CD4-positive, alpha-beta T cell treated with Interleukin-17A for 4 hours (primary cell): Measurements from ENCODE around the gene ADPRH.
"Not testable (repeated sequence)": the region's sequence is repeated elsewhere in the genome, so short reads cannot be mapped to it uniquely, and the experiment has no call there.

Source experiments
- DNase-seq: peaks from one replicate; pipeline ENCODE4 v3.0.0-alpha.2; 2020; ENCODE audit warnings: mixed read lengths

The ADPRH gene

DNA sequence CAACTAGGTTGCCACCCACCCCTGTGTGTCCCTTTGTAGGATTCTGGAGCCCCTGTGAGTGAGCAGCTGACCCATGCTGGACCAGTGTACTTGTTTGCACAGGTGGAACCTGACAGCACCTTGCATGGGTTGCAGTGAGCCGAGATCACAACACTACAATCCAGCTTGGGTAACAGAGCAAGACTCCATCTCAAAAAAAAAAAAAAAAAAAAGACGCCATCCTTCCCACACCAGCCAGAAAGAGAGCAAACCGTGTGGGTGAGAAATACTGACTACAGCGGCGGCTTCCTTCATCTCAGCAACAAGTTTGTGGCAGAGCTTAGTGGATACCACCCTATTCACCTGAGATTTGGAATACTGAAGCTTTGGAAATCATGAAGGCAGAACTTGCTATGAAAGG is 19.1 kb upstream of the ADPRH start:
- DNase-seq: no peak

DNA sequence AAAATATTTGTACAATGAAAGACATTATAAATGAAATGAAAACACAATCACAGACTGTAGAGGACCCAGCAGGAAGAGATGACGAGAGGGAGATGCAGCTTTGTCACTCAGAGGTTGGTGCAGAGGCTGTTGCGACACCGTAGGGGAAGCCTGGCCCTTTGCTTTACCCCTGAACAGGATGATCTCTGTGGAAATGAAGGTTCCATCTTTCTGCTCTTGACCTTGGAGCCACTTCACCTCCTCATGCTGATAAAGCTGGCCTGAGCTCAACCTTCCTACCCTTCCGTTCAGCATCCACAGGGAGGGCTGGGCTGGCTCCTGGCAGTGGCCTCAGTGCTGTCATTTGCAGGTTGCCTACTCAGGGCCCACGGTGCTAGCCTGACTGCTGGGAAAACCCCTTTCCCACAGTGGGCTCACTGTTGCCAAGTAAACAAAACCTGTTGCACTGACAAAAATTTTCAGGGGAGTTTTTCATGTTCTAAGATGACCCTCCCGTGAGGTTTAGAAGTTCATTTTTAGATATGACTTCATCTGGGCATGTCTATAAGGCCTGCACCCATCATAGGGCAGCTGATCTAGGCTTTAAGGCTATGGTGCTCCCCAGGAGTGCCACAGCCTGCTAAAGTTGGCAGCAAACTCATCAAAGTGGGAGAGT is 16.9 kb upstream of the ADPRH start:
- DNase-seq: peak; percentile 17

DNA sequence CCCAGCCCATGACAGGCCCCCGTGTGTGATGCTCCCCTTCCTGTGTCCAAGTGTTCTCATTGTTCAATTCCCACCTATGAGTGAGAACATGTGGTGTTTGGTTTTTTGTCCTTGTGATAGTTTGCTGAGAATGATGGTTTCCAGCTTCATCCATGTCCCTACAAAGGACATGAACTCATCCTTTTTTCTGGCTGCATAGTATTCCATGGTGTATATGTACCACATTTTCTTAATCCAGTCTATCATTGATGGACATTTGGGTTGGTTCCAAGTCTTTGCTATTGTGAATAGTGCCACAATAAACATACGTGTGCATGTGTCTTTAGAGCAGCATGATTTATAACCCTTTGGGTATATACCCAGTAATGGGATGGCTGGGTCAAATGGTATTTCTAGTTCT is 16.0 kb upstream of the ADPRH start:
- not testable (repeated sequence) for DNase-seq

DNA sequence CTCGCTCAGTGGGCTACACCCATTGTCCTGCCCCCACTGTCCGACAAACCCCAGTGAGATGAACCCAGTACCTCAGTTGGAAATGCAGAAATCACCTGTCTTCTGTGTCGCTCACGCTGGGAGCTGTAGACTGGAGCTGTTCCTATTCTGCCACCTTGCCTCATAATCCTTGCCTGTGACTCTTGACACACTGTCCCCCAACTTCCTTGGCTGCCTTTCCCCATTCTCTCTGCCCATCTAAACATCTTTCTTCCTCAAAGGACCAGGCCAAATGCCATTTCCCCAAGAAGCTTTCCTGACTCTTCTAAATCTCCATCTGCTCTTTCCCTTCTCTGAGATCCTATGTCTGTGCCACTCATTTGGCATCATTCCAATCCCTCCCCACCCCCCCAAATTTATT is 10.1 kb upstream of the ADPRH start:
- DNase-seq: no peak

DNA sequence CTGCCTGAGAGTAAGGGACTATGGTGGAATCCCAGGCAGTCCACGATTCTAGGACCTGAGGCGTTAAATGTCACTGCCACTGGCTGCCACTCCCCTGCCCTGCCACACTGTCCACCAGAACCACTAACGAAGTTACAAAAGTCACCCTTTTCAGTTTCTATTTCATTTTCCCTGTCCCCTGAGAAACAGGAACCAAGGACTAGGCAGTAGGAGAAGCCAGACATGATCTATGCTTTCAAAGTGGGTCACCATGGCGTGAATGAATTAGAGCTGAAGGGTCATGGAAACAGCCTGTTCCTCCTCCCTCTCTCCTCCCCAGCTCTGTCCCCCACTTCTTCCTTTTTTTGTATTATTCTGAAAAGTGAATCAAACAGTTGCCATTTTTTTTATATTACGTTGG is 9.1 kb upstream of the ADPRH start:
- no peak for DNase-seq

DNA sequence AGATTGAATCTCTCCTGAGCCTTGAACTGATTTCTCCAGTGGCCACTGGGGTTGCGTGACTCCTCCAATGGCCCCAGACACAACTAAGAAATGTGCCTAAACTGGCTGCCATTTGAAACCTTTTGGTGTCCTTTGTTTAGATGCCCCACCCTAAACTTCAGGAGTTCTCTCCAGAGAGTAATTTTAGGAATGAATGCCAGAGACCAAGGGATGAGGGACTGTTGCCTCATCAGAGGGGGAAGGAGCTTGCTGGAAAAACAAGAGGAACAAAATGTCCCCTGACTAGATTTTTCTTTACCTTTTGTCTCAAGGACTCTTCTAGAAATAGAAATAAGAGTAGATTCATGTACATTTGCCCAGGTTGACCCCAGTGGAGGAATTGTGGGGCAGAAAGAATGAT is 8.1 kb upstream of the ADPRH start:
- no peak for DNase-seq

DNA sequence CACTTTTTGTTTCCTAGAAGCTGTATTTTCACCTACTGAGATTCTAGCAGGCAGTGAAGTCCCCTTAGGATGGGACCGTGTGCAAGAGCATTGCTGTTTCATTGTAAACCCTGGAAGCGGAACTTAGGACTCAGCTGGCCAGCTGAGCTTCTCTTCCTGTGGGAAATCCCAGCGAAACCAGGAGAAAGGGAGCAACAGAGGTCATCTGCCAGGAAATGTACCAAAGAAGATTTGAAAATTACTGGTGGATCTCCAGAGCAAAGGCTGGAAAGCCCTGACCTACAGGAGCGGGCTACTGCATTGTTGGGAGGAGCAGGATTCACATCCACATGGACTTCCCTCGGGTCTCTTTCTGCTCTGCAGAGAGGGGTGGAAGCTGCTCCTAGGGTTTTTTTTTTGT is 7.6 kb upstream of the ADPRH start:
- DNase-seq: no peak

DNA sequence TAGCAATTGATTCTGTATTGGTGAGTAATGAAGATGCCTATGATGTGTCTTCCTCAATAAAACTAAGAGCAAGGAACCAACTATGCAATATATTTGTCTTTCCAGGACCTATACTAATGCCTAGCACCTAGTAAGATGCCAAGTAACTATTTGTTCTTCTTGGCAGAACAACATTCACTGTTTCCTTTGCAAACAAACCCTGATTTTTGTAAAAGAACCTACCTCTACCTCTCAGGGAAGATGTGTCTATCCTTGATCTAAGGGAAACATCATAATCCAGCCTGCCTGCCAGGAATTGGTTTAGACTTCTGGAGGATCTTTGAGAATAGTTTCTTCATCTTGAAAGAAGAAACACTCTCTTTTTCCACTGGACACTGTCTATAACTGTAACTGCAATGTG is 3.8 kb upstream of the ADPRH start:
- DNase-seq: no peak

DNA sequence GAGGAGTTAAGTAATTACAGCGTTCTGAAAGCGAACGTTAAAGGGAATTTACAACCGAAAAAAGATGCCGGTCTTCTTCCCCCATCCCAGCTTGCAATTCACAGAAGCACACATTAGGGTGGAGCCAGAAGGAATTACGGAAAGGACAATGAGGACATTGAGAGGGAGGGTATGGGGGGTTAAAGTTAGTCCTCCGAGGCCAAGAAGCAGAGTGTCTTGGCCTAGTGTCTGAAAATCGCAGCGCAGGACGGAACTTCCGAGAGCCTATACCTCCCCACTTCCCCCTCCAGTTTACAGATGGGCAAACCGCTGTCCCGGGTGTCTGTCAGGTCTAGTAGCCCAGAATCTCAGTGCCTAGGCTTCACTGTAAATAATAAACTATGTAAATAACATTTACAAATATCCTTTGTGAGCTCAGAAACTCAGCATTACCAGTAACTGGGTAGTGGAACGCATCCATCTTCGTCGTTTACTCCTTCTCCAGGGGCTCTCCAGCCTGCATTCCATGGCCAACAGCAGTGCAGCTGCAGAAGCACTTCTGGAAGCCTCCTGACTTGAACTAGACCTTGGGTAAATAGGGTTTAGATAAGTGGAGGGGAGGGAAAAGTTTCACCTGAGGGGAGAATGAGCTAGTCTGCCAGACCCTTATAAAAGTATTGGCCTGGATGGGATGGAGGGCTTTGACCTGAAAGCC is 922 bp downstream of the ADPRH start:
- peak; percentile 22 for DNase-seq

DNA sequence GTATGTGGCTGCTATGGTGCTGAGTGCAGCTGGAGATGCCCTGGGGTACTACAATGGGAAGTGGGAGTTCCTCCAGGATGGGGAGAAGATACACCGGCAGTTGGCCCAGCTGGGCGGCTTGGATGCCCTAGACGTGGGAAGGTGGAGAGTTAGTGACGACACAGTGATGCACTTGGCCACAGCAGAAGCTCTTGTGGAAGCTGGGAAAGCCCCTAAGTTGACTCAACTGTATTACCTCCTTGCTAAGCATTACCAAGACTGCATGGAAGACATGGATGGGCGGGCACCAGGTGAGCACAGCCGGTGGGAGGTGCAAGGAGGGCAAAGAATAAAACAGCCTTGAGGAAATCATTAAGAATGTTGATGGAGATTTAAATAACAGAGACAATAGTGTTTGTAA is 2.9 kb downstream of the ADPRH start:
- peak; percentile 11 for DNase-seq

DNA sequence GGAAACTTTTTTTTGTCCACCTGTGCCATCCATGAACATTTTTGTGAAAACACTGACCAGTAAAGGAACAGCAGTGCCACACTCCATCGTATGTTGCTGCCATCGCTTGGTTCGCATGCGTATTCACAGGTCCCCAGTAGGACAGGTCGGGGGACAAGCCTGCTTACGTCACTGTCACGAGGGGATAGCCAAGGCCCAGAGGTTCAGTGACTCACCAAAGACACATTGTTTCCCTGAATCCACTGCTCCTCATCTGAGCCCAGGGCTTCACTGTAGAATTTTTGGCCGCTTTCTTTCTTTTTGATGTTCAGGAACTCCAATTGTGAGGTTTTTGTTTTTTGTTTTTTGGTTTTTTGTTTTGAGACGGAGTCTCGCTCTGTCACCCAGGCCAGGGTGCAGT is 5.9 kb downstream of the ADPRH start:
- no peak for DNase-seq

DNA sequence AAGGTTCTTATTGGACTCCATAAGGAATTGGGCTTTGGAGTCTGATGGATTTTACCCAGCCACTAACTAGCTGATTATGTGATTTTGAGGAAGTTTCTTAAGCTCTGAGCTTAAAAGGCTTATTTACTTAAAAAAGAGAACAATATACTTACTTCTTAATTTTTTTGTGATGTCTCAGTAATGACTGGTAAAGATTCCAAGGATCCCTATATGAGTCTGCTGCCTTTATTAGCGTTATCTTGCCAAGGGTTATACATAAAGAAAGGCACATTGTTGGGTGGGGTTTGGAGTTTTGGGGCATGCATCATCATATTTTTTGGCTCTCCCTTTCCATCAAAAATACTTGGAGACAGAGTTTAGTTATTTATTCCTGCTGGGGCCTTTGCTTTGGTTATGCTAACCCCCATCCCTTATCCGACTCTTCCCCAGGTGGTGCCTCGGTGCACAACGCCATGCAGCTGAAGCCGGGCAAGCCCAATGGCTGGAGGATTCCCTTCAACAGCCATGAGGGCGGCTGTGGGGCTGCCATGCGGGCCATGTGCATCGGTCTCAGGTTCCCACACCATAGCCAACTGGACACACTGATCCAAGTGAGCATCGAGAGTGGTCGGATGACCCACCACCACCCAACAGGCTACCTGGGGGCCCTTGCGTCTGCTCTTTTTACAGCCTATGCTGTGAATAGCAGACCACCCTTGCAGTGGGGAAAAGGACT is 6.7 kb downstream of the ADPRH start:
- DNase-seq: no peak

DNA sequence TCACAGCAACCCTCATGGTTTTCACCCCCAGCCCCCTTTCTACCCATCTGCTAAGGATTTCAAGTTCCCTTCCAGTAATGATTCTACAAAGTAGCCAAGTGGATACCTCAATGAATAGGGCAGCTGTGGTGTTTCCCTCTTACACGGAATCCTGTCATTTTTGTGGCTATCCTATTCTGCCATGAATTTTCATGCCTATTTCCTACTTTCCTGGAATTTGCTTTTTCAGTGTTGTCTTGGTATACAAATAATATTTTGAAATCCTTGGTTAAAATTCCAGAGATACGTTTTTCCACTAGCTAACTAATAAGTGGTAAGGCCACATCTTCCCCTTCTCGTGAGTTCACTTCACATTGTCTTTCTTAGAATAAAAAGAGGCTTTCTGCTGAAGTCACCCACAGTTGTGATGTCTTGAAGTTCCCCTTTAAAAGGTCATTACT is 7.5 kb downstream of the ADPRH start:
- no peak for DNase-seq

DNA sequence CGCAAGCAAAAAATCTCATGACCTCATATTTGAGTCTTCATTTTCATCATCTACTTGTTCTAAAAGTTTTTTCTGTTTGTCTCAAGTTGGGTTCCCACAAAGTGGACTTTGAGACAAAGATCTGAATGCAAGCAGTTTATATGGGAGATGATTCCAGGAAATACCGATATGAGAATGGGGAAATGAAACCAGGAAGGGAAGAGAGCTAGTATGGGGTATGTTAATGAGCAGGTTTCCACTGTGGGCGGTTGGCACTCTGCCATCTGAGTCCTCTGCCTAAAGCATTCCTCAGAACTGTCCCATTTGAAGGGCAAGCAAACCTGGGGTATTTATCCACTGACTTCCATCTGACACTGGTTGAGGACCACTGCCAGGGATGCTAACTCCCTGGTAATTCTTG is 8.8 kb downstream of the ADPRH start:
- no peak for DNase-seq

DNA sequence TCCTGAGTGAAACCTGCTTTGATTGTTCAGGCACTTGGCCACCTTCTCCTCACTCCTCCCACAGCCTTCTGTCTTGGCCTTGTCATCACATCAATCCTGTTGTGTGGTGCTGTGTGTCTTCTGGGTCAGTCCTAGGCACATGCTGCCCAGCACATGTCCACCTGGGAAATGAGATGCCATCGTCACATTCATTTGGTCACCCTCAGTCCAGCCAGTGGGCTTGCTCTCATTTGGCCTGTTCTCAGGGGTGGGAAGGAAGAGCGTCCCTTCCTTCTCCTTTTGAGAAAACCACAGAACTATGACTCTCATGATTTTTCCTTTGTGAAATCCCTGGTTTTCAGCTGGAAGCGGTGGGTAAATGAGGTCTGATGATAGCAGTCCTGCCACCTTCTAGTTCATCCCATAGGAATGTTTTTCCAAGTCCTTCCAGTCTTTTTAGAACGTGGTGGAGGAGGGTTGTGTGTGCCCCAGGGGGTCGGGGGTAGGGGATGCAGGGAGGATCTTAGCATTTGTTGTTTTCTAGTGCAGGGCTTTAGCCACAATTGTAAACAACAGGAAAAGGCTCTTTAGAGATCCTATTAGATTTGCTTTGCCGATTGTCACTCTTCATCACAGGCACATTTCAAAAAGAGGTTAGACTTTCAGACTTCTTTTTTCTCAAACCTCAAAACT is 9.9 kb downstream of the ADPRH start:
- DNase-seq: no peak

DNA sequence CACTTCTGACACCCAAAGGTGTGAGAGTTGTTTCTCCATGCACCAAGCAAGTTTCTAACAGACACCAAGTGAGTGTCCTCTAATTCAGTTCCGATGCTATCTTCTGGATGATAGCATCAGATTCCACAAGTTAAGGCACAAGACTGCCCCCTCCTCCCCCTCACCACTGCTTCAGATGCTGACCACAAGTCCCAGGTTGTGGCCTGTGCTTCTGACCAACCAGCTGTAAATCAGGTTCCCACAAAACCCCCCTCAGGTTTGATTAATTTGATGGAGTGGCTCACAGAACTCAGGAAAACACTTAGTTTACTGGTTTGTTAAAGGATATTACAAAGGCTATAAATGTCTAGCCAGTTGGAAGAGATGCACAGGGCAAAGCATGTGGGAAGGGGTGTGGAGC is 11.4 kb downstream of the ADPRH start:
- DNase-seq: no peak

DNA sequence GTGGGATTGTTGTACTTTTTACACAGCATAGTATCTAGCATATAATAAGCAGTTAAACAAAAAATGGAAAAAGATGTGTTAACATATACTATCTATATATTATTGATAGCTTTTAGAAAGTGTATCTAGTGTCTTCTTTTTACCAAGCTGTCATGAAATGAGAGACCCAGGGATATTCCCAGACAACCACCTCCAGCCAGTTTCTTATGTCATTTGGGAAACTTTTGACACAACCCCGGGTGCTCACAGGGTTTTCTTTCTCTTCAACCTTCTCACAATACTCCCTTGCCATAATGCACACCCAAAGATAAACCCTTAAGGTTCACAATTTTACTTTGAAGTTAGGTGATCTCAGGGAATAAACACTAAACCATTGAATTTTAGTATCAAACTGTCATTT is 13.6 kb downstream of the ADPRH start:
- no peak for DNase-seq

DNA sequence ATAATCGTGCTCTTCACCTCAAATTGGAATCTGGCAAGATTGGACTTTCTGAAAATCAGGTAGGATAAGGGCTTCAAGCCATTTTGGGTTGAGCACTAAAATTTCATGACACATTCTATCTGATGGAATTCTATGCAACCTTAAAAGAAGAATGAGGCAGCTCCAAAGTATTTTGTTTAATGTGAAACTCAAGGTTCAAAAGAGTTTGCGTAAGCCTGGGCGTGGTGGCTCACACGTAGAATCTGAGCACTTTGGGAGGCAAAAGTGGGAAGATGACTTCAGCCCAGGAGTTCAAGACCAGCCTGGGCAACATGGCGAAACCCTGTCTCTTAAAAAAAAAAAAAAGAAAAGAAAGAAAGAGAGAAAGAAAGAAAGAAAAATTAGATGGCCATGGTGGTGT is 14.8 kb downstream of the ADPRH start:
- DNase-seq: no peak

DNA sequence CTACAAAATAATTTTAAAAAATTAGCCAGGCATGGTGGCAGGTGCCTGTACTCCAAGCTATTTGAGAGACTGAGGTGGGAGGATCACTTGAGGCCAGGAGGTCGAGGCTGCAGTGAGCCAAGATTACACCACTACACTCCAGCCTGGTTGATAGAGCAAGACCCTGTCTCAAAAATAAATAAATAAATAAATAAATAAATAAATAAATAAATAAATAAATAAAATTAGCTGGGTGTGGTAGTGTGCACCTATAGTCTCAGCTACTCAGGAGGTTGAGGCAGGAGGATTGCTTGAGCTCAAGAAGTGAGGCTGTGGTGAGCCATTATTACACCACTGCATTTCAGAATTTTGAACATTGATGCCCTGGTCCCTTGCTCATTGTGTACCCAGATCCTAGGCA is 15.6 kb downstream of the ADPRH start:
- DNase-seq: not testable (repeated sequence)

DNA sequence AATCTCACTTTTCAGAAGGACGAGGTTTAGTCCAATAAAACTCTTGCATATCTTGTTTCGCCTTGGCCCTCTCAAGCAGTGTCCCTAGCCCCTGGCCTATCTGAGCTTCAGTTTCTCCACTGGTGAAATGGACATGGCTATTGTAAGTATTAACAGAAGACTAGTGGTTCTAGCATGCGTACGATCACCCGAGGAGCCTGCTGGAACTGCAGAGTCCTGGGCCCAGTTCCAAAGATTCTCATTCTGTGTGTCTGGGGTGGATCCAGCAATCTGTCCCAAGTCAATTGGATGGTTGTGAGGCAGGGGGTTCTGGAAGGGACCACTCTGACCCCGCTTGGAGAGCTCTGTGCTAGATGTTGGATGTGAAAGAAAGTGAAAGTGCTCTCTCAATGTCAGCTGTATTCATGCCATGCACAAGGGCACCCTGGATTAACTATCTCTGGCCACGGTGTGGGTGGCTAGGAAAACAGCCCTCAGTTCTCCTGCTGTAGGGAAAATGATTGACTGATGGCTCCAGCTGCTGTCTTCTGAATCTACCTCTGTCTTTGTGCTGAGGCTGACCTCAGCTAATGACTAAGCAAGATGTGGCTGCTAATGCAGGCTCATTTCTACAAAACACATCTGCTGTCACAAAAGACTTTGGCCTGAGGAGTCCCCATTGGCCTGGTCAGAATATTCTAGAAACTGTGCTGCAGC is 16.5 kb downstream of the ADPRH start:
- DNase-seq: no peak

DNA sequence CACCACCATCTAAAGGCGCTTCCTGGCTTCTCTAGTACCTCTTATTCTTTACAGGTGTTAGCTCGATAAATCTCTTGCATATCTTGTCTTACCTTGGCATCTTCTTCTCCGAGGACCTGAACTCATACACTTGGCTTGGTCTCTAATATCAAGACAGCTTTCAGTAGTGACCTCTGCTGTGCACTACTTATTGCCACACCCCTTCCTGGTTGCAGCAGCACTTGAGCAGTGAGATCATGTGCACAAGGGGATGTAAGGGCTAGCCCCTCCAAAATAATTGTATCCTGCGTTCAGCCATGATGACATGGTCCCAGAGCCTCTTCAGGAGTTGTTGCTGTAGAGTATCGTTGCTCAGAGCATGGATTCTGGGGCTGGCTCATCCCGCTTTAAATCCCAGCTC is 17.1 kb downstream of the ADPRH start:
- no peak for DNase-seq

DNA sequence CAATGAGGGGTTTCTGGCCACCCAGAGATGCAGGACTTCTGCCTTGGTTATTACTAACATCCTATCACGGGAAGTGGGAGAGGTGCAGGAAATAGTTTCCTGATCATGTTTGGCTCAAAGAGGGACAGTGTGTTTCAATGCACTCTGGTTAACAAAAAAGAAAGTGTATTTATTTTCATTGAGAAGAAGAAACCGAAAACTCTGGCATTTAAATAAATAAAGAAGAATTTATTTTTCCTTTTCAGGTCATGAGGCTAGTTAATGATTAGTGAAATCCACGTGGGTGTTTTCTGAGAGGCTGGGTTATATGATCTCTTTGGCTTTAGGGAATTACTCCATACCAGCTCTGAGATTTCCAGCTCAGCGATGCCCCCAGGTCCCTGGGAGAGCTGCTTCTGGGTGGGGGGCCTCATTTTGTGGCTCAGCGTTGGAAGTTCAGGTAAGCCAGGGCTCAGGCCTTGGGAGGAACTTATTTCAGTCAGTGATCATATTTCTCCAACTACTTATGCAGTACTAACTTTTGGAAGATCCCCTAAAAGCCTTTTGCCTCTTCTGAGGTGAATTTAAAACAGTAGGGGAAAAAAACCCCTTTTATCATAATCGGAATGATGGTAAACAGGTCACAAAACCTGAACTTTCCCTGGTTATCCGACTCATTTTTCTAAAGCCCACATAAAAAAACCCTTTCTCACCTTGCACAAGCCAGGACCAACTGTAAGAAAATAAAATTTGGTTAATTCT is 18.4 kb downstream of the ADPRH start, which contains the start of gene PLA1A:
TSS of gene PLA1A (plus strand) at position 338 of the 741 bp plus-strand sequence. CDS start at position 367, 29 bp downstream.
- no peak for DNase-seq
